WTC11 (cell line): ENCODE data around the gene PHAX. TPM values are rescaled to one million over a fixed set of nuclear protein-coding genes. Genes with fewer than 3 reads are reported as not detected.
"Not testable (repeated sequence)": the region's sequence is repeated elsewhere in the genome, so short reads cannot be mapped to it uniquely, and the experiment has no call there.

Experiments
- ATAC-seq: fragments of 200-7000 bp; cut with Tn5 transposase; 2 replicates; pipeline ENCODE4 v1.10.0; 2021; ENCODE audit warnings: mild to moderate bottlenecking, moderate library complexity
- CTCF ChIA-PET: fragments of 300-600 bp; sonication (Branson Sonifier 250); formaldehyde crosslinking; loops from one replicate; lab custom pipeline; 2021; ENCODE audit warnings: antibody characterized with exemption; lab: Charles Lee
- POLR2A ChIA-PET: fragments of 350-600 bp; sonication (Branson Sonifier 250); formaldehyde crosslinking; loops from one replicate; lab custom pipeline; 2021; ENCODE audit warnings: antibody characterized with exemption; lab: Charles Lee
- DNase-seq: peaks from one replicate; pipeline ENCODE4 v3.0.0; 2021; ENCODE audit warnings: low spot score
- H3K27ac Mint-ChIP-seq: 2 replicates; pipeline ENCODE4 v1.8.0; 2021; ENCODE audit warnings: mixed read lengths
- H3K27me3 Mint-ChIP-seq: 2 replicates; pipeline ENCODE4 v1.8.0; 2021; ENCODE audit warnings: low read depth, mild to moderate bottlenecking, moderate library complexity, mixed read lengths
- H3K36me3 Mint-ChIP-seq: 2 replicates; pipeline ENCODE4 v1.8.0; 2021; ENCODE audit warnings: mixed read lengths
- H3K4me1 Mint-ChIP-seq: 2 replicates; pipeline ENCODE4 v1.8.0; 2022; ENCODE audit warnings: mixed read lengths
- H3K4me3 Mint-ChIP-seq: 2 replicates; pipeline ENCODE4 v1.8.0; 2021; ENCODE audit warnings: mild to moderate bottlenecking, moderate library complexity, mixed read lengths
- H3K9me3 Mint-ChIP-seq: 2 replicates; pipeline ENCODE4 v1.8.0; 2021; ENCODE audit warnings: mixed read lengths
- ATF1 ChIP-seq: sonication (generic); formaldehyde crosslinking; IDR thresholded peaks from 2 replicates; pipeline ENCODE4 v1.8.1; 2023; ENCODE audit warnings: mild to moderate bottlenecking, moderate library complexity, missing genetic modification reagents
- CREB1 ChIP-seq: sonication (generic); formaldehyde crosslinking; IDR thresholded peaks from 2 replicates; pipeline ENCODE4 v1.8.0; 2023; ENCODE audit warnings: mild to moderate bottlenecking, missing genetic modification reagents
- E2F1 ChIP-seq: sonication (generic); formaldehyde crosslinking; IDR thresholded peaks from 2 replicates; pipeline ENCODE4 v1.8.0; 2022; ENCODE audit warnings: mild to moderate bottlenecking, missing genetic modification reagents
- ERG ChIP-seq: fragments of 250-450 bp; sonication (Bioruptor Pico); IDR thresholded peaks from 2 replicates; pipeline ENCODE4 v1.8.0; 2021; ENCODE audit warnings: mild to moderate bottlenecking
- ETV6 ChIP-seq: sonication (generic); formaldehyde crosslinking; IDR thresholded peaks from 2 replicates; pipeline ENCODE4 v1.8.1; 2022; ENCODE audit warnings: mild to moderate bottlenecking, missing genetic modification reagents
- FOXP1 ChIP-seq: sonication (generic); formaldehyde crosslinking; IDR thresholded peaks from 2 replicates; pipeline ENCODE4 v1.8.0; 2022; ENCODE audit warnings: missing genetic modification reagents, mild to moderate bottlenecking, moderate library complexity, borderline replicate concordance
- HMGXB4 ChIP-seq: sonication (generic); formaldehyde crosslinking; IDR thresholded peaks from 2 replicates; pipeline ENCODE4 v1.8.1; 2023; ENCODE audit warnings: mild to moderate bottlenecking, moderate library complexity, missing genetic modification reagents
- IRF2 ChIP-seq: sonication (generic); formaldehyde crosslinking; IDR thresholded peaks from 2 replicates; pipeline ENCODE4 v1.8.0; 2022; ENCODE audit warnings: low read depth, missing genetic modification reagents, borderline replicate concordance
- JUN ChIP-seq: sonication (generic); formaldehyde crosslinking; IDR thresholded peaks from 2 replicates; pipeline ENCODE4 v1.8.0; 2023; ENCODE audit warnings: mild to moderate bottlenecking, missing genetic modification reagents
- NFATC4 ChIP-seq: fragments of 250-450 bp; sonication (Bioruptor Pico); IDR thresholded peaks from 2 replicates; pipeline ENCODE4 v1.9.0; 2021; ENCODE audit warnings: mild to moderate bottlenecking
- NFE2L1 ChIP-seq: sonication (generic); formaldehyde crosslinking; IDR thresholded peaks from 2 replicates; pipeline ENCODE4 v1.8.1; 2023; ENCODE audit warnings: missing genetic modification reagents
- NR2C2 ChIP-seq: sonication (generic); formaldehyde crosslinking; IDR thresholded peaks from 2 replicates; pipeline ENCODE4 v1.8.0; 2022; ENCODE audit warnings: mild to moderate bottlenecking, missing genetic modification reagents
- SP1 ChIP-seq: sonication (generic); formaldehyde crosslinking; conservative IDR thresholded peaks from 2 replicates; pipeline ENCODE4 v1.8.1; 2022; ENCODE audit warnings: missing genetic modification reagents
- STAT6 ChIP-seq: sonication (generic); formaldehyde crosslinking; conservative IDR thresholded peaks from 2 replicates; pipeline ENCODE4 v1.8.1; 2023; ENCODE audit warnings: mild to moderate bottlenecking, low read depth, missing genetic modification reagents, moderate library complexity
- USF2 ChIP-seq: sonication (generic); formaldehyde crosslinking; IDR thresholded peaks from 2 replicates; pipeline ENCODE4 v1.8.1; 2023; ENCODE audit warnings: mild to moderate bottlenecking, missing genetic modification reagents, moderate library complexity
- ZNF121 ChIP-seq: sonication (generic); formaldehyde crosslinking; IDR thresholded peaks from 2 replicates; pipeline ENCODE4 v1.8.0; 2023; ENCODE audit warnings: missing genetic modification reagents
- ZNF232 ChIP-seq: sonication (generic); formaldehyde crosslinking; IDR thresholded peaks from 2 replicates; pipeline ENCODE4 v1.8.0; 2022; ENCODE audit warnings: mild to moderate bottlenecking, missing genetic modification reagents
- ZNF281 ChIP-seq: sonication (generic); formaldehyde crosslinking; IDR thresholded peaks from 2 replicates; pipeline ENCODE4 v1.8.0; 2023; ENCODE audit warnings: mild to moderate bottlenecking, missing genetic modification reagents
- ZNF425 ChIP-seq: fragments of 250-450 bp; sonication (Bioruptor Pico); conservative IDR thresholded peaks from 2 replicates; pipeline ENCODE4 v1.9.0; 2021; ENCODE audit warnings: mild to moderate bottlenecking
- total RNA-seq: library from RNA; stranded (reverse); gene quantifications from 3 replicates; pipeline ENCODE4 v1.2.3, GENCODE V29; 2021

Gene PHAX
- total RNA-seq, 1 experiment from 2014 or later, result 58.2 TPM

- TF ChIP-seq E2F1 (CRISPR knock-in tag), result no peak
- TF ChIP-seq SP1 (CRISPR knock-in tag), result no peak
- TF ChIP-seq NFATC4, result no peak
These were observed 14.5 kb downstream of the PHAX start (continued) for GRCh38 chr5:126615286-126615685.

- H3K27ac Mint-ChIP-seq, ATAC-seq, POLR2A ChIA-PET, CTCF ChIA-PET, DNase-seq, H3K9me3 Mint-ChIP-seq, H3K4me1 Mint-ChIP-seq, H3K4me3 Mint-ChIP-seq, H3K27me3 Mint-ChIP-seq: not testable (repeated sequence)
- peaks cover 52% of the 10 kb centered on the region for H3K36me3 Mint-ChIP-seq
- 0 out of 2 replicates have a peak, but pooled peaks have one; percentile 28 for TF ChIP-seq ZNF121
These were observed 16.9 kb downstream of the PHAX start for GRCh38 chr5:126617603-126618002.

- Mint-ChIP-seq H3K27ac (no peak overlapping the region), H3K4me3 (no peak overlapping the region), H3K9me3 (no peaks in the 10 kb centered on the region), H3K36me3 (peaks cover 55% of the 10 kb centered on the region), H3K27me3 (no peaks in the 10 kb centered on the region), H3K4me1 (peaks cover 3% of the 10 kb centered on the region; the same call in 1 of the 2 replicates)
- DNase-seq, result no peak
- ATAC-seq, result no peak
- ChIA-PET CTCF (no interaction called here), POLR2A (no interaction called here)
- TF ChIP-seq ATF1 (no peak), STAT6 (no peak), FOXP1 (no peak), CREB1 (CRISPR knock-in tag) (no peak), ETV6 (CRISPR knock-in tag) (no peak), USF2 (CRISPR knock-in tag) (no peak), ZNF281 (CRISPR knock-in tag) (no peak), NFE2L1 (no peak), JUN (CRISPR knock-in tag) (no peak), ERG (CRISPR knock-in tag) (no peak), HMGXB4 (CRISPR knock-in tag) (no peak), ZNF232 (CRISPR knock-in tag) (no peak), NR2C2 (CRISPR knock-in tag) (no peak), ZNF425 (CRISPR knock-in tag) (no peak), IRF2 (no peak)
These were observed 19.0 kb downstream of the PHAX start for GRCh38 chr5:126619781-126620180.
